MV-4-11 (cell line): ENCODE data around the gene GPATCH8.
"Not testable (repeated sequence)": the region's sequence is repeated elsewhere in the genome, so short reads cannot be mapped to it uniquely, and the experiment has no call there.

Experiments
- DNase-seq: peaks from one replicate; lab custom pipeline; 2025; lab: John Stamatoyannopoulos, UW

GPATCH8 gene

GRCh38 chr17:44503147-44504029 is at the start of gene GPATCH8:
Gene GPATCH8, minus strand, starts transcription at chr17:44503406. Its CDS starts 36 bp downstream, at chr17:44503370.
- DNase-seq: peak; percentile 94

GRCh38 chr17:44552361-44552760 is 49.2 kb upstream of the GPATCH8 start:
- no peak for DNase-seq

- DNase-seq: no peak
Measured at GRCh38 chr17:44549686-44550085, 46.5 kb upstream of the GPATCH8 start.

GRCh38 chr17:44548376-44549230 is 45.4 kb upstream of the GPATCH8 start:
- DNase-seq: peak; percentile 70

GRCh38 chr17:44547625-44548267 is 44.5 kb upstream of the GPATCH8 start:
- DNase-seq: peak; percentile 84

GRCh38 chr17:44546671-44547606 is 43.7 kb upstream of the GPATCH8 start:
- peak; percentile 17 for DNase-seq

GRCh38 chr17:44543905-44544523 is 40.8 kb upstream of the GPATCH8 start:
- DNase-seq: no peak

GRCh38 chr17:44543213-44543904 is 40.2 kb upstream of the GPATCH8 start:
- no peak for DNase-seq

- no peak for DNase-seq
Measured at GRCh38 chr17:44541884-44542581, 38.8 kb upstream of the GPATCH8 start.

GRCh38 chr17:44540246-44541084 is 37.3 kb upstream of the GPATCH8 start:
- no peak for DNase-seq

- DNase-seq: no peak
Measured at GRCh38 chr17:44539673-44540072, 36.5 kb upstream of the GPATCH8 start.

- not testable (repeated sequence) for DNase-seq
Measured at GRCh38 chr17:44537922-44538321, 34.7 kb upstream of the GPATCH8 start.

GRCh38 chr17:44536090-44536953 is 33.1 kb upstream of the GPATCH8 start:
- peak; percentile 74 for DNase-seq

- DNase-seq: peak; percentile 87
Measured at GRCh38 chr17:44533533-44534246, 30.5 kb upstream of the GPATCH8 start.

GRCh38 chr17:44530896-44531418 is 27.8 kb upstream of the GPATCH8 start:
- peak; percentile 71 for DNase-seq

GRCh38 chr17:44529864-44530263 is 26.7 kb upstream of the GPATCH8 start:
- DNase-seq: no peak

- no peak for DNase-seq
Measured at GRCh38 chr17:44527954-44528353, 24.7 kb upstream of the GPATCH8 start.
